ENCODE results near the gene CLCN2. TPM values are rescaled to one million over a fixed set of nuclear protein-coding genes. Genes with fewer than 3 reads are reported as not detected.

The CLCN2 gene
- total RNA-seq, 1 experiment from 2014 or later: 22.6 TPM

GRCh38 chr3:184311633-184312032 lies 49.8 kb downstream of the CLCN2 start:
- Mint-ChIP-seq H3K4me3 (no peak overlapping the region), H3K4me1 (peaks cover 9% of the 10 kb centered on the region), H3K27me3 (ENCODE audit: low read depth) (no peaks in the 10 kb centered on the region), H3K36me3 (peaks cover 36% of the 10 kb centered on the region), H3K27ac (peak overlapping the region; percentile 67), H3K9me3 (no peaks in the 10 kb centered on the region)
- ChIA-PET POLR2A (no interaction called here), CTCF (interaction anchor here (1.2 kb wide), 1 partner anchor 135 kb away, joined by 3 read pairs; no protein-coding TSS in a partner anchor)
- DNase-seq (ENCODE audit: low spot score) (no peak), ATAC-seq (no peak)
- TF ChIP-seq EMX1 (CRISPR knock-in tag; IDR thresholded peaks at IDR 0.05) (no peak), RELA (CRISPR knock-in tag; IDR thresholded peaks at IDR 0.05; ENCODE audit: borderline replicate concordance) (no peak), ZNF138 (CRISPR knock-in tag; conservative IDR thresholded peaks at IDR 0.05) (no peak)
- TF ChIP-seq, protein P1, sequence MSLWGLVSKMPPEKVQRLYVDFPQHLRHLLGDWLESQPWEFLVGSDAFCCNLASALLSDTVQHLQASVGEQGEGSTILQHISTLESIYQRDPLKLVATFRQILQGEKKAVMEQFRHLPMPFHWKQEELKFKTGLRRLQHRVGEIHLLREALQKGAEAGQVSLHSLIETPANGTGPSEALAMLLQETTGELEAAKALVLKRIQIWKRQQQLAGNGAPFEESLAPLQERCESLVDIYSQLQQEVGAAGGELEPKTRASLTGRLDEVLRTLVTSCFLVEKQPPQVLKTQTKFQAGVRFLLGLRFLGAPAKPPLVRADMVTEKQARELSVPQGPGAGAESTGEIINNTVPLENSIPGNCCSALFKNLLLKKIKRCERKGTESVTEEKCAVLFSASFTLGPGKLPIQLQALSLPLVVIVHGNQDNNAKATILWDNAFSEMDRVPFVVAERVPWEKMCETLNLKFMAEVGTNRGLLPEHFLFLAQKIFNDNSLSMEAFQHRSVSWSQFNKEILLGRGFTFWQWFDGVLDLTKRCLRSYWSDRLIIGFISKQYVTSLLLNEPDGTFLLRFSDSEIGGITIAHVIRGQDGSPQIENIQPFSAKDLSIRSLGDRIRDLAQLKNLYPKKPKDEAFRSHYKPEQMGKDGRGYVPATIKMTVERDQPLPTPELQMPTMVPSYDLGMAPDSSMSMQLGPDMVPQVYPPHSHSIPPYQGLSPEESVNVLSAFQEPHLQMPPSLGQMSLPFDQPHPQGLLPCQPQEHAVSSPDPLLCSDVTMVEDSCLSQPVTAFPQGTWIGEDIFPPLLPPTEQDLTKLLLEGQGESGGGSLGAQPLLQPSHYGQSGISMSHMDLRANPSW (CRISPR knock-in tag; conservative IDR thresholded peaks at IDR 0.05; ENCODE audit: low read depth): no peak

GRCh38 chr3:184308744-184309143 lies 52.7 kb downstream of the CLCN2 start:
- Mint-ChIP-seq H3K4me3 (no peak overlapping the region), H3K27ac (no peak overlapping the region), H3K27me3 (ENCODE audit: low read depth) (no peaks in the 10 kb centered on the region), H3K4me1 (0 out of 2 replicates have a peak, but pooled peaks cover 1% of the 10 kb centered on the region), H3K9me3 (no peaks in the 10 kb centered on the region), H3K36me3 (peaks cover 58% of the 10 kb centered on the region)
- DNase-seq (ENCODE audit: low spot score) (no peak), ATAC-seq (no peak)
- ChIA-PET POLR2A (no interaction called here), CTCF (no interaction called here)
- TF ChIP-seq, protein P2, sequence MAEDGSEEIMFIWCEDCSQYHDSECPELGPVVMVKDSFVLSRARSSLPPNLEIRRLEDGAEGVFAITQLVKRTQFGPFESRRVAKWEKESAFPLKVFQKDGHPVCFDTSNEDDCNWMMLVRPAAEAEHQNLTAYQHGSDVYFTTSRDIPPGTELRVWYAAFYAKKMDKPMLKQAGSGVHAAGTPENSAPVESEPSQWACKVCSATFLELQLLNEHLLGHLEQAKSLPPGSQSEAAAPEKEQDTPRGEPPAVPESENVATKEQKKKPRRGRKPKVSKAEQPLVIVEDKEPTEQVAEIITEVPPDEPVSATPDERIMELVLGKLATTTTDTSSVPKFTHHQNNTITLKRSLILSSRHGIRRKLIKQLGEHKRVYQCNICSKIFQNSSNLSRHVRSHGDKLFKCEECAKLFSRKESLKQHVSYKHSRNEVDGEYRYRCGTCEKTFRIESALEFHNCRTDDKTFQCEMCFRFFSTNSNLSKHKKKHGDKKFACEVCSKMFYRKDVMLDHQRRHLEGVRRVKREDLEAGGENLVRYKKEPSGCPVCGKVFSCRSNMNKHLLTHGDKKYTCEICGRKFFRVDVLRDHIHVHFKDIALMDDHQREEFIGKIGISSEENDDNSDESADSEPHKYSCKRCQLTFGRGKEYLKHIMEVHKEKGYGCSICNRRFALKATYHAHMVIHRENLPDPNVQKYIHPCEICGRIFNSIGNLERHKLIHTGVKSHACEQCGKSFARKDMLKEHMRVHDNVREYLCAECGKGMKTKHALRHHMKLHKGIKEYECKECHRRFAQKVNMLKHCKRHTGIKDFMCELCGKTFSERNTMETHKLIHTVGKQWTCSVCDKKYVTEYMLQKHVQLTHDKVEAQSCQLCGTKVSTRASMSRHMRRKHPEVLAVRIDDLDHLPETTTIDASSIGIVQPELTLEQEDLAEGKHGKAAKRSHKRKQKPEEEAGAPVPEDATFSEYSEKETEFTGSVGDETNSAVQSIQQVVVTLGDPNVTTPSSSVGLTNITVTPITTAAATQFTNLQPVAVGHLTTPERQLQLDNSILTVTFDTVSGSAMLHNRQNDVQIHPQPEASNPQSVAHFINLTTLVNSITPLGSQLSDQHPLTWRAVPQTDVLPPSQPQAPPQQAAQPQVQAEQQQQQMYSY (CRISPR knock-in tag; IDR thresholded peaks at IDR 0.05): no peak
- TF ChIP-seq ZNF396 (CRISPR knock-in tag; IDR thresholded peaks at IDR 0.05; ENCODE audit: borderline replicate concordance) (no peak), NR1H2 (CRISPR knock-in tag; IDR thresholded peaks at IDR 0.05) (no peak), ZNF423 (CRISPR knock-in tag; IDR thresholded peaks at IDR 0.05) (no peak), ZNF121 (CRISPR knock-in tag; IDR thresholded peaks at IDR 0.05) (no peak), ZNF317 (CRISPR knock-in tag; IDR thresholded peaks at IDR 0.05; ENCODE audit: borderline replicate concordance, low read depth) (no peak), PRRX2 (CRISPR knock-in tag; IDR thresholded peaks at IDR 0.05) (no peak), MYBL2 (CRISPR knock-in tag; IDR thresholded peaks at IDR 0.05) (no peak), AR (CRISPR knock-in tag; IDR thresholded peaks at IDR 0.05) (no peak), KAT7 (CRISPR knock-in tag; IDR thresholded peaks at IDR 0.05; ENCODE audit: borderline replicate concordance) (no peak), SMAD3 (CRISPR knock-in tag; IDR thresholded peaks at IDR 0.05; ENCODE audit: borderline replicate concordance) (no peak), AFF4 (CRISPR knock-in tag; IDR thresholded peaks at IDR 0.05; ENCODE audit: borderline replicate concordance) (no peak)
- TF ChIP-seq, protein P3, sequence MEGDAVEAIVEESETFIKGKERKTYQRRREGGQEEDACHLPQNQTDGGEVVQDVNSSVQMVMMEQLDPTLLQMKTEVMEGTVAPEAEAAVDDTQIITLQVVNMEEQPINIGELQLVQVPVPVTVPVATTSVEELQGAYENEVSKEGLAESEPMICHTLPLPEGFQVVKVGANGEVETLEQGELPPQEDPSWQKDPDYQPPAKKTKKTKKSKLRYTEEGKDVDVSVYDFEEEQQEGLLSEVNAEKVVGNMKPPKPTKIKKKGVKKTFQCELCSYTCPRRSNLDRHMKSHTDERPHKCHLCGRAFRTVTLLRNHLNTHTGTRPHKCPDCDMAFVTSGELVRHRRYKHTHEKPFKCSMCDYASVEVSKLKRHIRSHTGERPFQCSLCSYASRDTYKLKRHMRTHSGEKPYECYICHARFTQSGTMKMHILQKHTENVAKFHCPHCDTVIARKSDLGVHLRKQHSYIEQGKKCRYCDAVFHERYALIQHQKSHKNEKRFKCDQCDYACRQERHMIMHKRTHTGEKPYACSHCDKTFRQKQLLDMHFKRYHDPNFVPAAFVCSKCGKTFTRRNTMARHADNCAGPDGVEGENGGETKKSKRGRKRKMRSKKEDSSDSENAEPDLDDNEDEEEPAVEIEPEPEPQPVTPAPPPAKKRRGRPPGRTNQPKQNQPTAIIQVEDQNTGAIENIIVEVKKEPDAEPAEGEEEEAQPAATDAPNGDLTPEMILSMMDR (IDR thresholded peaks at IDR 0.05): no peak
- TF ChIP-seq, protein P1 (CRISPR knock-in tag; conservative IDR thresholded peaks at IDR 0.05; ENCODE audit: low read depth): no peak
